ENCODE results near the gene TSKU.

The TSKU gene

DNA sequence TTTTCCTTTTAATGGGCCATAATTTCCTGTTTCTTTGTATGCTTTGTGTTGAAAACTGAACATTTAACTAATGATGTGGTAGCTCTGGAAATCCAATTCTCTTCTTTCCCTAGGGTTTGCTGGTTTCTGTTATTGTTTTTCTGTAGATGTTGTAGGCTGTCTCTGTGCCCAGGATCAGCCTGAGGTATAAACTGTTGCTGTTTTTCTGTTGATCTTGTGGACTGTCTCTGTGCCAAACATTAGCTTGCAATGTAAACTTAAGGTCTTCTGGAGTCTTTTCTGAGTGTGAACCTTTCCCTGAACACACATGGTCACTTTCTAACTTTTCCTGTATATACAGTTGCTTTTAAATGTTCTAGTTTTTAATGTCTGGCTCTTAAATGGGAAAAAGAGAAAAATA is 5.9 kb upstream of the TSKU start:
- Histone ChIP-seq H3K27ac (replicated peaks) (no peak overlapping the region), H3K4me3 (replicated peaks; ENCODE audit: insufficient read depth, low read length) (no peak overlapping the region), H3K27me3 (ENCODE audit: insufficient read depth, poor library complexity, severe bottlenecking) (peaks cover 19% of the 10 kb centered on the region)
- no peak for TF ChIP-seq GABPA (IDR thresholded peaks at IDR 0.05; ENCODE audit: low read depth)
- TF ChIP-seq CTCF (IDR thresholded peaks at IDR 0.05; ENCODE audit: insufficient read depth, low read length) = no peak
- TF ChIP-seq REST (IDR thresholded peaks at IDR 0.05; ENCODE audit: insufficient replicate concordance, low read depth) = no peak
- no peak for TF ChIP-seq SPI1 (IDR thresholded peaks at IDR 0.05; ENCODE audit: borderline replicate concordance, low read depth)
- no peak for TF ChIP-seq POLR2AphosphoS5 (IDR thresholded peaks at IDR 0.05; ENCODE audit: low read depth)
- no peak for DNase-seq (ENCODE audit: low read depth in 1 of 2, low spot score in 1 of 2)

GRCh38 chr11:76777876-76778275 is 5.3 kb upstream of the TSKU start:
- no peak for TF ChIP-seq REST (IDR thresholded peaks at IDR 0.05; ENCODE audit: insufficient replicate concordance, low read depth)
- no peak for TF ChIP-seq POLR2AphosphoS5 (IDR thresholded peaks at IDR 0.05; ENCODE audit: low read depth)
- TF ChIP-seq GABPA (IDR thresholded peaks at IDR 0.05; ENCODE audit: low read depth) = no peak
- no peak for TF ChIP-seq CTCF (IDR thresholded peaks at IDR 0.05; ENCODE audit: insufficient read depth, low read length)
- DNase-seq (ENCODE audit: low read depth in 1 of 2, low spot score in 1 of 2) = no peak
- Histone ChIP-seq H3K4me3 (replicated peaks; ENCODE audit: insufficient read depth, low read length) (no peak overlapping the region), H3K27ac (replicated peaks) (no peak overlapping the region), H3K27me3 (ENCODE audit: insufficient read depth, poor library complexity, severe bottlenecking) (peaks cover 24% of the 10 kb centered on the region)

GRCh38 chr11:76778874-76779273 is 4.3 kb upstream of the TSKU start:
- DNase-seq (ENCODE audit: low read depth in 1 of 2, low spot score in 1 of 2) = no peak
- peaks cover 30% of the 10 kb centered on the region for H3K27me3 ChIP-seq (ENCODE audit: insufficient read depth, poor library complexity, severe bottlenecking)
- no peak overlapping the region for H3K4me3 ChIP-seq (replicated peaks; ENCODE audit: insufficient read depth, low read length)
- TF ChIP-seq REST (IDR thresholded peaks at IDR 0.05; ENCODE audit: insufficient replicate concordance, low read depth) (no peak), GABPA (IDR thresholded peaks at IDR 0.05; ENCODE audit: low read depth) (no peak), CTCF (IDR thresholded peaks at IDR 0.05; ENCODE audit: insufficient read depth, low read length) (no peak), SPI1 (IDR thresholded peaks at IDR 0.05; ENCODE audit: borderline replicate concordance, low read depth) (no peak), POLR2AphosphoS5 (IDR thresholded peaks at IDR 0.05; ENCODE audit: low read depth) (no peak)
- H3K27ac ChIP-seq (replicated peaks) = no peak overlapping the region
